H1 (cell line): ENCODE measurements around the gene BAX. TPM values are rescaled to one million over a fixed set of nuclear protein-coding genes. Genes with fewer than 3 reads are reported as not detected.

Experiments used
- CTCF ChIA-PET: fragments of 300-600 bp; sonication (Branson Sonifier 250); formaldehyde crosslinking; loops from one replicate; lab custom pipeline; 2021; ENCODE audit not compliant: partially characterized antibody; lab: Charles Lee
- POLR2A ChIA-PET: fragments of 300-600 bp; sonication (Branson Sonifier 250); formaldehyde crosslinking; loops from one replicate; lab custom pipeline; 2021; ENCODE audit warnings: inconsistent platforms; ENCODE audit not compliant: partially characterized antibody; lab: Charles Lee
- DNase-seq, 2 experiments: peaks; one replicate each; pipeline versions ENCODE4 v3.0.0 to v3.0.0-alpha.2; 2010 to 2022; ENCODE audit warnings: low spot score in 2 of 2, low read depth in 1 of 2, mixed read lengths in 1 of 2
- FAIRE-seq: peaks from 2 replicates; lab custom pipeline; 2011; peaks lifted over from hg19 to GRCh38; lab: Jason Lieb, UNC
- H2AFZ ChIP-seq: 2 replicates; pipeline ENCODE4 v1.8.1; 2012; ENCODE audit warnings: low read length, inconsistent platforms
- H2AK5ac ChIP-seq: 2 replicates; pipeline ENCODE4 v1.6.1; 2013; ENCODE audit warnings: low read depth, low read length
- H2BK120ac ChIP-seq: replicated peaks from 2 replicates; pipeline ENCODE3; 2013; ENCODE audit warnings: low read depth, low read length, inconsistent platforms
- H2BK12ac ChIP-seq: 2 replicates; pipeline ENCODE4 v1.6.1; 2013; ENCODE audit warnings: low read depth, low read length
- H2BK15ac ChIP-seq: 2 replicates; pipeline ENCODE4 v1.6.1; 2013; ENCODE audit warnings: low read length
- H2BK20ac ChIP-seq: 2 replicates; pipeline ENCODE4 v1.6.1; 2013; ENCODE audit warnings: low read length
- H2BK5ac ChIP-seq: 2 replicates; pipeline ENCODE4 v1.6.1; 2013; ENCODE audit warnings: low read depth, low read length
- H3K14ac ChIP-seq: 2 replicates; pipeline ENCODE4 v1.6.1; 2013; ENCODE audit warnings: inconsistent platforms; ENCODE audit not compliant: insufficient read length
- H3K18ac ChIP-seq: 2 replicates; pipeline ENCODE4 v1.6.1; 2013; ENCODE audit warnings: low read length; ENCODE audit errors: extremely low read depth
- H3K23ac ChIP-seq: 2 replicates; pipeline ENCODE4 v1.6.1; 2013; ENCODE audit warnings: inconsistent platforms; ENCODE audit not compliant: insufficient read length
- H3K23me2 ChIP-seq: 2 replicates; pipeline ENCODE4 v1.6.1; 2013; ENCODE audit warnings: low read depth, low read length
- H3K27ac ChIP-seq: 2 replicates; pipeline ENCODE4 v1.6.1; 2011; ENCODE audit warnings: low read depth, low read length, inconsistent platforms
- H3K27me3 ChIP-seq, 4 experiments: replicated peaks in 1 of 4; 1 replicate in 1 of 4; 2 replicates in 3 of 4; pipeline versions ENCODE4 v1.6.1 to v1.8.1; 2011 to 2013; ENCODE audit warnings: low read length in 3 of 4, mild to moderate bottlenecking in 3 of 4, inconsistent platforms in 2 of 4, mixed read lengths in 2 of 4, moderate library complexity in 1 of 4; ENCODE audit not compliant: control insufficient read depth in 3 of 4, insufficient read depth in 3 of 4; ENCODE audit errors: extremely low read depth in 1 of 4
- H3K36me3 ChIP-seq, 4 experiments: 2 replicates each; pipeline versions ENCODE4 v1.6.1 to v1.8.1; 2011 to 2013; ENCODE audit warnings: mild to moderate bottlenecking in 4 of 4, low read length in 3 of 4, moderate library complexity in 2 of 4, control low read depth in 1 of 4, inconsistent platforms in 1 of 4; ENCODE audit not compliant: insufficient read depth in 4 of 4, control insufficient read depth in 2 of 4
- H3K4ac ChIP-seq: replicated peaks from 2 replicates; pipeline ENCODE3; 2013; ENCODE audit warnings: low read length, low read depth, mixed read lengths, inconsistent platforms; ENCODE audit not compliant: insufficient read length
- H3K4me1 ChIP-seq, 4 experiments: replicated peaks in 1 of 4; 1 replicate in 1 of 4; 2 replicates in 3 of 4; pipeline versions ENCODE4 v1.6.1 to v1.8.1; 2011 to 2013; ENCODE audit warnings: low read length in 3 of 4, inconsistent platforms in 2 of 4, mixed read lengths in 1 of 4; ENCODE audit not compliant: insufficient read depth in 4 of 4, control insufficient read depth in 3 of 4
- H3K4me2 ChIP-seq, 2 experiments: 2 replicates each; pipeline versions ENCODE4 v1.6.1 to v1.8.1; 2011 to 2013; ENCODE audit warnings: low read depth in 2 of 2, low read length in 2 of 2, control low read depth in 1 of 2, inconsistent platforms in 1 of 2, mild to moderate bottlenecking in 1 of 2; ENCODE audit not compliant: insufficient read depth in 1 of 2
- H3K4me3 ChIP-seq, 4 experiments: fragments of 200-600, 300-600 bp in 1 of 4; sonication (generic), shearing (Covaris generic), sonication (Bioruptor Twin) in 1 of 4; 2 replicates each; pipeline versions ENCODE4 v1.5.1 to v1.8.1; 2011 to 2016; ENCODE audit warnings: low read length in 4 of 4, low read depth in 3 of 4, control low read depth in 2 of 4, inconsistent platforms in 2 of 4, mild to moderate bottlenecking in 2 of 4, mixed read lengths in 1 of 4, moderate library complexity in 1 of 4; ENCODE audit not compliant: insufficient read depth in 2 of 4; ENCODE audit errors: extremely low read depth in 1 of 4
- H3K56ac ChIP-seq: replicated peaks from 2 replicates; pipeline ENCODE3; 2013; ENCODE audit warnings: low read depth, mild to moderate bottlenecking, mixed read lengths, low read length, inconsistent platforms; ENCODE audit not compliant: insufficient read length
- H3K79me1 ChIP-seq: 2 replicates; pipeline ENCODE4 v1.6.1; 2013; ENCODE audit warnings: low read depth, low read length, control low read depth
- H3K79me2 ChIP-seq, 2 experiments: 2 replicates each; pipeline versions ENCODE4 v1.6.1 to v1.8.1; 2012 to 2013; ENCODE audit warnings: low read length in 2 of 2, mild to moderate bottlenecking in 2 of 2, inconsistent platforms in 1 of 2; ENCODE audit not compliant: insufficient read depth in 2 of 2, control insufficient read depth in 1 of 2
- H3K9ac ChIP-seq, 4 experiments: replicated peaks in 1 of 4; 1 replicate in 1 of 4; 2 replicates in 3 of 4; pipeline versions ENCODE4 v1.6.1 to v1.8.1; 2011 to 2013; ENCODE audit warnings: low read depth in 3 of 4, low read length in 3 of 4, control low read depth in 2 of 4, mild to moderate bottlenecking in 2 of 4, moderate library complexity in 2 of 4, inconsistent platforms in 1 of 4; ENCODE audit errors: extremely low read depth in 1 of 4
- H3K9me3 ChIP-seq, 2 experiments: 2 replicates each; pipeline versions ENCODE4 v1.6.1 to v1.8.1; 2012 to 2013; ENCODE audit warnings: mild to moderate bottlenecking in 2 of 2, moderate library complexity in 2 of 2, control low read depth in 1 of 2, inconsistent platforms in 1 of 2, low read depth in 1 of 2, low read length in 1 of 2, mixed read lengths in 1 of 2; ENCODE audit not compliant: insufficient read depth in 2 of 2
- H4K20me1 ChIP-seq, 2 experiments: replicated peaks in 1 of 2; 2 replicates each; pipeline versions ENCODE3 to v1.8.1; 2011 to 2013; ENCODE audit warnings: inconsistent platforms in 2 of 2, low read length in 2 of 2, mild to moderate bottlenecking in 1 of 2; ENCODE audit not compliant: insufficient read depth in 2 of 2, control insufficient read depth in 1 of 2
- H4K5ac ChIP-seq: 2 replicates; pipeline ENCODE4 v1.6.1; 2013; ENCODE audit warnings: low read length, low read depth, mixed read lengths, inconsistent platforms; ENCODE audit not compliant: insufficient read length
- H4K8ac ChIP-seq: 2 replicates; pipeline ENCODE4 v1.8.0; 2013; ENCODE audit warnings: mild to moderate bottlenecking, moderate library complexity, low read length, inconsistent platforms; ENCODE audit not compliant: insufficient read depth; ENCODE audit errors: extremely low read depth
- H4K91ac ChIP-seq: replicated peaks from 2 replicates; pipeline ENCODE3; 2013; ENCODE audit warnings: low read length, mixed read lengths, inconsistent platforms; ENCODE audit not compliant: insufficient read length
- ASH2L ChIP-seq: fragments of 200-600, 300-600 bp; sonication (generic); IDR thresholded peaks from one replicate; pipeline ENCODE4 v1.7.1; 2017; ENCODE audit warnings: low read length
- ATF3 ChIP-seq: IDR thresholded peaks from 2 replicates; pipeline ENCODE4 v1.6.1; 2011; ENCODE audit warnings: low read depth, mild to moderate bottlenecking, low read length; ENCODE audit not compliant: insufficient read depth
- BACH1 ChIP-seq: IDR thresholded peaks from 2 replicates; pipeline ENCODE4 v1.6.1; 2012; ENCODE audit warnings: low read length, improper control_type of control experiment
- BCL11A ChIP-seq, 2 experiments: IDR thresholded peaks; one replicate each; pipeline ENCODE4 v1.6.1; 2011; ENCODE audit warnings: low read depth in 2 of 2, low read length in 2 of 2, mild to moderate bottlenecking in 2 of 2
- FOSL1 ChIP-seq: IDR thresholded peaks from 2 replicates; pipeline ENCODE4 v1.6.1; 2011; ENCODE audit warnings: mild to moderate bottlenecking, low read depth, low read length, moderate library complexity; ENCODE audit not compliant: insufficient read depth
- TAF1 ChIP-seq: IDR thresholded peaks from 2 replicates; pipeline ENCODE4 v1.6.1; 2011; ENCODE audit warnings: mild to moderate bottlenecking, low read depth, low read length
- TCF12 ChIP-seq: IDR thresholded peaks from 2 replicates; pipeline ENCODE4 v1.6.1; 2011; ENCODE audit warnings: low read depth, mild to moderate bottlenecking, low read length
- YY1 ChIP-seq: IDR thresholded peaks from 2 replicates; pipeline ENCODE4 v1.6.1; 2011; ENCODE audit warnings: low read depth, mild to moderate bottlenecking, low read length
- WGBS, 2 experiments: shearing (Covaris generic) in 1 of 2; methylation state at CpG; one replicate each; pipeline versions ENCODE4 v1.1.6 to v1.1.7; 2013 to 2015; ENCODE audit warnings: low lambda C conversion rate in 2 of 2, mixed read lengths in 2 of 2, inconsistent platforms in 1 of 2, low coverage in 1 of 2, missing lambda C conversion rate in 1 of 2; ENCODE audit not compliant: insufficient replicate concordance in 2 of 2, insufficient coverage in 1 of 2, insufficient read length in 1 of 2; ENCODE audit errors: extremely low coverage in 1 of 2, missing lambda C conversion rate in 1 of 2; 5-methylcytosine and 5-hydroxymethylcytosine counted together
- polyA plus RNA-seq, 7 experiments: library from polyadenylated mRNA; depleted of rRNA in 3 of 7; stranded (reverse) in 5 of 7; unstranded in 2 of 7; fragments of >200 nt in 5 of 7; fragments of 200-250 nt in 2 of 7; gene quantifications; 1 replicate in 5 of 7; 2 replicates in 1 of 7; 4 replicates in 1 of 7; pipeline versions ENCODE4 v1.2.1 to v1.2.3, GENCODE V29; 2011 to 2013; ENCODE audit warnings: missing spikeins in 2 of 7, mixed read lengths in 2 of 7
- total RNA-seq: library from RNA; stranded (reverse); fragmentation: NEBNext Ultra II Directional; extraction: Animal tissue kit (Norgen Biotek cat#: 25700); gene quantifications from 2 replicates; pipeline ENCODE4 v1.2.1, GENCODE V29; 2021
- TF ChIP-seq, protein P1 (sequence below), 3 experiments: IDR thresholded peaks; 1 replicate in 2 of 3; 2 replicates in 1 of 3; pipeline versions ENCODE4 v1.5.1 to v1.6.1; 2011; ENCODE audit warnings: low read length in 3 of 3, mild to moderate bottlenecking in 3 of 3, inconsistent platforms in 2 of 3, low read depth in 1 of 3, moderate library complexity in 1 of 3; ENCODE audit not compliant: insufficient read depth in 1 of 3; ENCODE audit errors: control extremely low read depth in 1 of 3

Gene BAX
- total and polyA plus RNA-seq, 2 of the 8 experiments (the other 6 are each of a cell fraction or from before 2014, with no cell fraction given): 257 to 346 TPM

- no peak within 1 kb of the TSS for H2BK15ac ChIP-seq
- no peaks in the 10 kb centered on the region for H3K9me3 ChIP-seq
- H4K8ac ChIP-seq: peak within 1 kb of the TSS; percentile 93
- peak; percentile 92 to 97 for DNase-seq
- no peaks in the 10 kb centered on the region; the same call in 1 of the 2 replicates for H3K23me2 ChIP-seq
- H2BK20ac ChIP-seq: no peak within 1 kb of the TSS
- H3K4me2 ChIP-seq: peak within 1 kb of the TSS; percentile 80 to 84
- H2AK5ac ChIP-seq: no peak within 1 kb of the TSS
- no peak within 1 kb of the TSS for H3K56ac ChIP-seq
- no peak within 1 kb of the TSS for H3K4ac ChIP-seq
- peak within 1 kb of the TSS in 1 of 4 experiments; percentile 14; a peak in 1 of 7 replicates for H3K9ac ChIP-seq
- peak within 1 kb of the TSS; percentile 2 to 58 (median 36); a peak in 7 of 8 replicates for H3K4me3 ChIP-seq
- no peaks in the 10 kb centered on the region for H3K36me3 ChIP-seq
- H4K5ac ChIP-seq: peak within 1 kb of the TSS; percentile 76
- H3K4me1 ChIP-seq: peaks cover 3 to 8% (median 6%) of the 10 kb centered on the region in 4 experiments; a peak in 6 of 7 replicates
- H3K14ac ChIP-seq: no peak within 1 kb of the TSS
- peak; percentile 84 for FAIRE-seq
- no peak within 1 kb of the TSS for H4K91ac ChIP-seq
- no peak within 1 kb of the TSS for H3K27ac ChIP-seq
- peak within 1 kb of the TSS; percentile 80; the same call in 1 of the 2 replicates for H3K18ac ChIP-seq
- H2AFZ ChIP-seq: peak within 1 kb of the TSS; percentile 85
- H3K79me2 ChIP-seq: no peaks in the 10 kb centered on the region
- no peak within 1 kb of the TSS for H3K23ac ChIP-seq
- no peaks in the 10 kb centered on the region for H4K20me1 ChIP-seq
- 2% methylated on average over 43 of the region's 43 CpGs; no CpG with 5 or more reads in 1 of the 2 experiments for WGBS, 2 experiments
- ChIA-PET POLR2A (interaction anchor here (0.6 to 2.5 kb wide), 16 partner anchors 9 to 318 kb away, joined by 3 to 12 read pairs (median 4); partner anchors contain the start of genes FAM83E, FTL and PPP1R15A), CTCF (interaction anchor here (0.6 to 2.4 kb wide), 15 partner anchors 11 to 146 kb away, joined by 3 to 14 read pairs (median 4); partner anchors contain the start of genes GYS1 and RUVBL2)
- no peak within 1 kb of the TSS; the same call in 1 of the 2 replicates for H2BK12ac ChIP-seq
- H3K79me1 ChIP-seq: no peaks in the 10 kb centered on the region; the same call in 1 of the 2 replicates
- H2BK120ac ChIP-seq: no peak within 1 kb of the TSS
- H2BK5ac ChIP-seq: no peak within 1 kb of the TSS
- peaks cover 0 to 14% (median 10%) of the 10 kb centered on the region in 4 experiments; a peak in 5 of 7 replicates for H3K27me3 ChIP-seq
- no peak for TF ChIP-seq BCL11A (IDR thresholded peaks at IDR 0.05; ENCODE audit: low read depth in 2 of 2, low read length in 2 of 2)
- TF ChIP-seq ATF3: no peak
- TF ChIP-seq YY1: peak; percentile 80
- TF ChIP-seq, protein P1, sequence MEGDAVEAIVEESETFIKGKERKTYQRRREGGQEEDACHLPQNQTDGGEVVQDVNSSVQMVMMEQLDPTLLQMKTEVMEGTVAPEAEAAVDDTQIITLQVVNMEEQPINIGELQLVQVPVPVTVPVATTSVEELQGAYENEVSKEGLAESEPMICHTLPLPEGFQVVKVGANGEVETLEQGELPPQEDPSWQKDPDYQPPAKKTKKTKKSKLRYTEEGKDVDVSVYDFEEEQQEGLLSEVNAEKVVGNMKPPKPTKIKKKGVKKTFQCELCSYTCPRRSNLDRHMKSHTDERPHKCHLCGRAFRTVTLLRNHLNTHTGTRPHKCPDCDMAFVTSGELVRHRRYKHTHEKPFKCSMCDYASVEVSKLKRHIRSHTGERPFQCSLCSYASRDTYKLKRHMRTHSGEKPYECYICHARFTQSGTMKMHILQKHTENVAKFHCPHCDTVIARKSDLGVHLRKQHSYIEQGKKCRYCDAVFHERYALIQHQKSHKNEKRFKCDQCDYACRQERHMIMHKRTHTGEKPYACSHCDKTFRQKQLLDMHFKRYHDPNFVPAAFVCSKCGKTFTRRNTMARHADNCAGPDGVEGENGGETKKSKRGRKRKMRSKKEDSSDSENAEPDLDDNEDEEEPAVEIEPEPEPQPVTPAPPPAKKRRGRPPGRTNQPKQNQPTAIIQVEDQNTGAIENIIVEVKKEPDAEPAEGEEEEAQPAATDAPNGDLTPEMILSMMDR (IDR thresholded peaks at IDR 0.05; ENCODE audit: control extremely low read depth in 1 of 3, insufficient read depth in 1 of 3, low read depth in 1 of 3, low read length in 3 of 3): no peak
- no peak for TF ChIP-seq TCF12
- peak; percentile 70 for TF ChIP-seq ASH2L
- peak; percentile 80 for TF ChIP-seq TAF1
- TF ChIP-seq BACH1: no peak
- no peak for TF ChIP-seq FOSL1
These were observed 21.2 kb upstream of the BAX start, which contains the start of gene DHDH for GRCh38 chr19:48933382-48933932. TSS of gene DHDH (plus strand) at chr19:48933699. CDS start at chr19:48933722, 23 bp downstream.
